Measurements from ENCODE around the gene OPCML. TPM values are rescaled to one million over a fixed set of nuclear protein-coding genes. Genes with fewer than 3 reads are reported as not detected.

OPCML gene
- polyA plus RNA-seq, 3 donors from 2014 or later, result not detected

- Mint-ChIP-seq H3K27ac (no peak overlapping the region), H3K36me3 (no peaks in the 10 kb centered on the region), H3K9me3 (peaks cover 0 to 14% (median 4%) of the 10 kb centered on the region in 6 donors), H3K27me3 (ENCODE audit: low read depth in 3 of 3) (peaks cover 0 to 2% (median 2%) of the 10 kb centered on the region in 3 donors), H3K4me3 (no peak overlapping the region), H3K4me1 (no peaks in the 10 kb centered on the region)
- DNase-seq, result no peak
Observed at GRCh38 chr11:132792341-132793140, 739.8 kb downstream of the OPCML start.

- DNase-seq, result no peak
- Mint-ChIP-seq H3K36me3 (no peaks in the 10 kb centered on the region), H3K4me3 (no peak overlapping the region), H3K9me3 (peaks cover 0 to 16% (median 4%) of the 10 kb centered on the region in 6 donors), H3K27ac (no peak overlapping the region), H3K27me3 (ENCODE audit: low read depth in 3 of 3) (peaks cover 0 to 2% (median 2%) of the 10 kb centered on the region in 3 donors), H3K4me1 (no peaks in the 10 kb centered on the region)
Observed at GRCh38 chr11:132790971-132791370, 741.3 kb downstream of the OPCML start.

- Mint-ChIP-seq H3K27ac (no peak overlapping the region), H3K4me3 (no peak overlapping the region), H3K9me3 (peaks cover 0 to 15% (median 3%) of the 10 kb centered on the region in 6 donors), H3K27me3 (ENCODE audit: low read depth in 3 of 3) (peaks cover 0 to 2% (median 2%) of the 10 kb centered on the region in 3 donors), H3K36me3 (no peaks in the 10 kb centered on the region), H3K4me1 (no peaks in the 10 kb centered on the region)
- DNase-seq, result no peak
Observed at GRCh38 chr11:132790466-132790865, 741.8 kb downstream of the OPCML start.

- no peaks in the 10 kb centered on the region for H3K36me3 Mint-ChIP-seq
- peaks cover 0 to 8% (median 1%) of the 10 kb centered on the region in 6 donors for H3K9me3 Mint-ChIP-seq
- no peak overlapping the region for H3K4me3 Mint-ChIP-seq
- H3K4me1 Mint-ChIP-seq, result no peaks in the 10 kb centered on the region
- H3K27me3 Mint-ChIP-seq (ENCODE audit: low read depth in 3 of 3), result peaks cover 0 to 2% (median 0%) of the 10 kb centered on the region in 3 donors
- no peak overlapping the region for H3K27ac Mint-ChIP-seq
- no peak for DNase-seq
Observed at GRCh38 chr11:132788816-132789325, 743.4 kb downstream of the OPCML start.

GRCh38 chr11:132785878-132786277 lies 746.4 kb downstream of the OPCML start:
- Mint-ChIP-seq H3K36me3 (no peaks in the 10 kb centered on the region), H3K4me3 (no peak overlapping the region), H3K27ac (no peak overlapping the region), H3K27me3 (ENCODE audit: low read depth in 3 of 3) (peaks cover 0 to 2% (median 0%) of the 10 kb centered on the region in 3 donors), H3K9me3 (peaks cover 0 to 5% (median under 1%) of the 10 kb centered on the region in 6 donors), H3K4me1 (no peaks in the 10 kb centered on the region)
- DNase-seq, result no peak

GRCh38 chr11:132784441-132784840 lies 747.9 kb downstream of the OPCML start:
- Mint-ChIP-seq H3K36me3 (no peaks in the 10 kb centered on the region), H3K9me3 (peaks cover 0 to 5% (median under 1%) of the 10 kb centered on the region in 6 donors), H3K27me3 (ENCODE audit: low read depth in 3 of 3) (peaks cover 0 to 2% (median 0%) of the 10 kb centered on the region in 3 donors), H3K4me1 (no peaks in the 10 kb centered on the region), H3K27ac (no peak overlapping the region), H3K4me3 (no peak overlapping the region)
- no peak for DNase-seq

GRCh38 chr11:132782102-132782501 lies 750.2 kb downstream of the OPCML start:
- peaks cover 0 to 2% (median 0%) of the 10 kb centered on the region in 3 donors for H3K27me3 Mint-ChIP-seq (ENCODE audit: low read depth in 3 of 3)
- H3K36me3 Mint-ChIP-seq, result no peaks in the 10 kb centered on the region
- no peak overlapping the region for H3K4me3 Mint-ChIP-seq
- H3K4me1 Mint-ChIP-seq, result no peaks in the 10 kb centered on the region
- H3K27ac Mint-ChIP-seq, result no peak overlapping the region
- peaks cover 0 to 5% (median under 1%) of the 10 kb centered on the region in 6 donors for H3K9me3 Mint-ChIP-seq
- DNase-seq, result no peak

- no peak for DNase-seq
- no peak overlapping the region for H3K4me3 Mint-ChIP-seq
- no peaks in the 10 kb centered on the region for H3K36me3 Mint-ChIP-seq
- no peak overlapping the region for H3K27ac Mint-ChIP-seq
- H3K4me1 Mint-ChIP-seq, result no peaks in the 10 kb centered on the region
- H3K27me3 Mint-ChIP-seq (ENCODE audit: low read depth in 3 of 3), result peaks cover 0 to 2% (median 0%) of the 10 kb centered on the region in 3 donors
- peaks cover 0 to 6% (median 0%) of the 10 kb centered on the region in 6 donors for H3K9me3 Mint-ChIP-seq
Observed at GRCh38 chr11:132780046-132780445, 752.3 kb downstream of the OPCML start.

- no peaks in the 10 kb centered on the region for H3K4me1 Mint-ChIP-seq
- peaks cover 0 to 6% (median 0%) of the 10 kb centered on the region in 6 donors for H3K9me3 Mint-ChIP-seq
- no peak overlapping the region for H3K4me3 Mint-ChIP-seq
- H3K36me3 Mint-ChIP-seq, result no peaks in the 10 kb centered on the region
- no peak for DNase-seq
- H3K27me3 Mint-ChIP-seq (ENCODE audit: low read depth in 3 of 3), result peaks cover 0 to 2% (median 0%) of the 10 kb centered on the region in 3 donors
- no peak overlapping the region for H3K27ac Mint-ChIP-seq
Observed at GRCh38 chr11:132779497-132779896, 752.8 kb downstream of the OPCML start.

- Mint-ChIP-seq H3K27ac (no peak overlapping the region), H3K4me1 (no peaks in the 10 kb centered on the region), H3K4me3 (no peak overlapping the region), H3K9me3 (peaks cover 0 to 2% (median 0%) of the 10 kb centered on the region in 6 donors), H3K27me3 (ENCODE audit: low read depth in 3 of 3) (no peaks in the 10 kb centered on the region), H3K36me3 (no peaks in the 10 kb centered on the region)
- DNase-seq, result no peak
Observed at GRCh38 chr11:132777067-132777975, 755.0 kb downstream of the OPCML start.

GRCh38 chr11:132773751-132774150 lies 758.5 kb downstream of the OPCML start:
- peaks cover 0 to 1% (median 0%) of the 10 kb centered on the region in 3 donors for H3K27me3 Mint-ChIP-seq (ENCODE audit: low read depth in 3 of 3)
- no peak overlapping the region for H3K4me3 Mint-ChIP-seq
- H3K36me3 Mint-ChIP-seq, result peaks cover 0 to 3% (median 0%) of the 10 kb centered on the region in 3 donors
- no peak overlapping the region for H3K27ac Mint-ChIP-seq
- H3K4me1 Mint-ChIP-seq, result no peaks in the 10 kb centered on the region
- no peak for DNase-seq
- peaks cover 0 to 13% (median 3%) of the 10 kb centered on the region in 6 donors for H3K9me3 Mint-ChIP-seq

- Mint-ChIP-seq H3K4me3 (no peak overlapping the region), H3K27ac (no peak overlapping the region), H3K36me3 (peaks cover 0 to 3% (median 0%) of the 10 kb centered on the region in 3 donors), H3K9me3 (peaks cover 0 to 13% (median 4%) of the 10 kb centered on the region in 6 donors), H3K27me3 (ENCODE audit: low read depth in 3 of 3) (peaks cover 0 to 1% (median 0%) of the 10 kb centered on the region in 3 donors), H3K4me1 (no peaks in the 10 kb centered on the region)
- DNase-seq, result no peak
Observed at GRCh38 chr11:132772703-132773545, 759.4 kb downstream of the OPCML start.

GRCh38 chr11:132771746-132772145 lies 760.6 kb downstream of the OPCML start:
- H3K9me3 Mint-ChIP-seq, result peaks cover 2 to 13% (median 4%) of the 10 kb centered on the region in 6 donors
- peaks cover 0 to 1% (median 0%) of the 10 kb centered on the region in 3 donors for H3K27me3 Mint-ChIP-seq (ENCODE audit: low read depth in 3 of 3)
- H3K4me3 Mint-ChIP-seq, result no peak overlapping the region
- no peaks in the 10 kb centered on the region for H3K4me1 Mint-ChIP-seq
- no peak for DNase-seq
- peaks cover 0 to 3% (median 0%) of the 10 kb centered on the region in 3 donors for H3K36me3 Mint-ChIP-seq
- no peak overlapping the region for H3K27ac Mint-ChIP-seq

Measured in immature natural killer cell (primary cell).